A549 treated with RU486 at 1 μM for 4 hours (cell line): ENCODE data around the gene DGCR2. TPM values are rescaled to one million over a fixed set of nuclear protein-coding genes. Genes with fewer than 3 reads are reported as not detected.

Source experiments
- total RNA-seq: library from RNA; stranded (reverse); fragments of 200-300 nt; extraction: Qiagen RNA extraction; gene quantifications from 5 replicates; pipeline ENCODE4 v1.2.3, GENCODE V29; 2022; ENCODE audit warnings: low read depth

DGCR2 gene, protein sequence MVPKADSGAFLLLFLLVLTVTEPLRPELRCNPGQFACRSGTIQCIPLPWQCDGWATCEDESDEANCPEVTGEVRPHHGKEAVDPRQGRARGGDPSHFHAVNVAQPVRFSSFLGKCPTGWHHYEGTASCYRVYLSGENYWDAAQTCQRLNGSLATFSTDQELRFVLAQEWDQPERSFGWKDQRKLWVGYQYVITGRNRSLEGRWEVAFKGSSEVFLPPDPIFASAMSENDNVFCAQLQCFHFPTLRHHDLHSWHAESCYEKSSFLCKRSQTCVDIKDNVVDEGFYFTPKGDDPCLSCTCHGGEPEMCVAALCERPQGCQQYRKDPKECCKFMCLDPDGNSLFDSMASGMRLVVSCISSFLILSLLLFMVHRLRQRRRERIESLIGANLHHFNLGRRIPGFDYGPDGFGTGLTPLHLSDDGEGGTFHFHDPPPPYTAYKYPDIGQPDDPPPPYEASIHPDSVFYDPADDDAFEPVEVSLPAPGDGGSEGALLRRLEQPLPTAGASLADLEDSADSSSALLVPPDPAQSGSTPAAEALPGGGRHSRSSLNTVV
- total RNA-seq = 14.9 to 23.0 TPM (median 18.9 TPM) in 5 replicates

GRCh38 chr22:19122143-19122751, at the start of gene DGCR2:
DGCR2 (minus strand) TSS chr22:19122412; CDS start chr22:19122206, 206 bp downstream.

GRCh38 chr22:19149991-19150390, 27.8 kb upstream of the DGCR2 start, which contains the start of gene GSC2:
GSC2 (minus strand) TSS chr22:19150292; CDS start chr22:19150283, 9 bp downstream.

GRCh38 chr22:19130959-19131684, 8.9 kb upstream of the DGCR2 start, which contains the start of gene TSSK2:
TSSK2 (plus strand) TSS chr22:19131308; CDS start chr22:19131400, 92 bp downstream.

Other genes starting within 250 kb of the DGCR2 start
- gene DGCR6, start 216.1 kb downstream of the DGCR2 start, total RNA-seq = 1.0 to 1.8 TPM (median 1.2 TPM) in 5 replicates
- 0.41 to 1.2 TPM (median 0.84 TPM) in 5 replicates for gene PRODH, start 186.1 kb downstream of the DGCR2 start, total RNA-seq
- gene TSSK2, start 8.9 kb upstream of the DGCR2 start, total RNA-seq = not detected in 5 replicates
- 9.7 to 13.3 TPM (median 11.6 TPM) in 5 replicates for gene ESS2, start 22.2 kb upstream of the DGCR2 start, total RNA-seq
- 0.09 TPM in 1 of 5 replicates, not detected in the others for gene GSC2, start 27.9 kb upstream of the DGCR2 start, total RNA-seq
- gene SLC25A1, start 56.3 kb upstream of the DGCR2 start, total RNA-seq = 47.6 to 66.2 TPM (median 61.3 TPM) in 5 replicates
- gene CLTCL1, start 169.3 kb upstream of the DGCR2 start, total RNA-seq = 4.4 to 5.3 TPM (median 4.5 TPM) in 5 replicates